GM19438 (cell line): ENCODE data around the gene ERBB4.
"Not testable (repeated sequence)": the region's sequence is repeated elsewhere in the genome, so short reads cannot be mapped to it uniquely, and the experiment has no call there.

Source experiments
- ATAC-seq: cut with Tn5 transposase; IDR thresholded peaks from one replicate; pipeline ENCODE4 v1.9.1; 2021; ENCODE audit warnings: low read depth; ENCODE audit not compliant: unreplicated experiment

Gene ERBB4

GRCh38 chr2:212530373-212530772 is 8.2 kb downstream of the ERBB4 start:
- ATAC-seq, result no peak

GRCh38 chr2:212528106-212528856 is 10.3 kb downstream of the ERBB4 start:
- no peak for ATAC-seq

- ATAC-seq, result no peak
These were observed 12.5 kb downstream of the ERBB4 start for GRCh38 chr2:212526059-212526458.

- no peak for ATAC-seq
These were observed 14.8 kb downstream of the ERBB4 start for GRCh38 chr2:212523756-212524155.

GRCh38 chr2:212520340-212520739 is 18.3 kb downstream of the ERBB4 start:
- ATAC-seq, result no peak

GRCh38 chr2:212517693-212518092 is 20.9 kb downstream of the ERBB4 start:
- ATAC-seq, result no peak

GRCh38 chr2:212505586-212505985 is 33.0 kb downstream of the ERBB4 start:
- no peak for ATAC-seq

GRCh38 chr2:212495046-212495445 is 43.6 kb downstream of the ERBB4 start:
- no peak for ATAC-seq

GRCh38 chr2:212494418-212495020 is 44.1 kb downstream of the ERBB4 start:
- no peak for ATAC-seq

GRCh38 chr2:212489719-212490346 is 48.8 kb downstream of the ERBB4 start:
- ATAC-seq, result no peak

GRCh38 chr2:212488611-212489010 is 50.0 kb downstream of the ERBB4 start:
- no peak for ATAC-seq

GRCh38 chr2:212484563-212485080 is 54.0 kb downstream of the ERBB4 start:
- ATAC-seq, result no peak

GRCh38 chr2:212480447-212480846 is 58.2 kb downstream of the ERBB4 start:
- ATAC-seq, result no peak

- ATAC-seq, result no peak
These were observed 61.0 kb downstream of the ERBB4 start for GRCh38 chr2:212477571-212477970.

GRCh38 chr2:212473211-212473610 is 65.4 kb downstream of the ERBB4 start:
- ATAC-seq, result no peak

- ATAC-seq, result not testable (repeated sequence)
These were observed 71.1 kb downstream of the ERBB4 start for GRCh38 chr2:212467551-212467950.

GRCh38 chr2:212465456-212465855 is 73.1 kb downstream of the ERBB4 start:
- no peak for ATAC-seq

GRCh38 chr2:212461708-212462107 is 76.9 kb downstream of the ERBB4 start:
- not testable (repeated sequence) for ATAC-seq

- no peak for ATAC-seq
These were observed 84.5 kb downstream of the ERBB4 start for GRCh38 chr2:212454149-212454548.

- ATAC-seq, result no peak
These were observed 86.8 kb downstream of the ERBB4 start for GRCh38 chr2:212451786-212452231.

GRCh38 chr2:212448698-212449097 is 89.9 kb downstream of the ERBB4 start:
- no peak for ATAC-seq
